Activated naive CD4-positive, alpha-beta T cell treated with anti-CD3 and anti-CD28 coated beads, Interleukin-2, amount 50 U/mL, for 16 hours (primary cell): Measurements from ENCODE around the gene FST.

ENCODE experiments used
- DNase-seq: peaks from one replicate; pipeline ENCODE4 v3.0.0-alpha.2; 2020

Gene FST

GRCh38 chr5:53475320-53475719, 5.1 kb upstream of the FST start:
- no peak for DNase-seq

GRCh38 chr5:53476019-53476418, 4.4 kb upstream of the FST start:
- DNase-seq: no peak

GRCh38 chr5:53476531-53477480, 3.6 kb upstream of the FST start:
- no peak for DNase-seq

DNA sequence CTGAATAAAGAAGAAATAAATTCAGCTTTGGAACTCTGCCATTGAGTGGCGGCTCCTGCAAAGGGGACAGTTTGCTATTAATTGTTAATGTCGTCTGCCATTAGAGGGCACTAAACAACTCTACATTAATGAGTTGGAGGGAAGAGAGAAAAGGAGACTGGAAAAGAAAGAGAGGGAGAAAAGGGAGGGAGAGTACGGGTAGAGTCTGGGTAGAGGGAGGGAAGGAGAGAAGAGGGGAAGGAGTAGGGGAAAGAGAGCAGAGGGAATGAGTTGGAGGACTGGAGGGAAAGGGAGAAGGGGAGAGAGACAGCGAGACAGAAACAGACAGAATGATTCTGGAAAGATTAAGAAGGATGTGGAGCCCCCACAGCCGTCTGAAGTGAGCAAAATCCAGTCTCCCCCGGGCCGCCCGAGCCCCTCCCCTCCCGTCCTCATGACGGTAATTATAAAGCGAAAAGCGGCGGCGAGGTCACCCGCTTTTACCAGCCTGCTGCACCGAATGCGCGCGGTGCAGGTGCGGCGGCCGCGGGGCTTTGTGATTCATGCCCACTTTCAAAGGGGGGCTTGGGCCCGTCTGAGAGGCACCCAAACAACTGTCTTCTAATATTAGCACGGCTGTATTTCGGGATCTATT, 1.9 kb upstream of the FST start:
- peak; percentile 16 for DNase-seq

GRCh38 chr5:53479045-53479589, 1.3 kb upstream of the FST start:
- no peak for DNase-seq

GRCh38 chr5:53479590-53480415, 626 bp upstream of the FST start:
- peak; percentile 41 for DNase-seq

DNA sequence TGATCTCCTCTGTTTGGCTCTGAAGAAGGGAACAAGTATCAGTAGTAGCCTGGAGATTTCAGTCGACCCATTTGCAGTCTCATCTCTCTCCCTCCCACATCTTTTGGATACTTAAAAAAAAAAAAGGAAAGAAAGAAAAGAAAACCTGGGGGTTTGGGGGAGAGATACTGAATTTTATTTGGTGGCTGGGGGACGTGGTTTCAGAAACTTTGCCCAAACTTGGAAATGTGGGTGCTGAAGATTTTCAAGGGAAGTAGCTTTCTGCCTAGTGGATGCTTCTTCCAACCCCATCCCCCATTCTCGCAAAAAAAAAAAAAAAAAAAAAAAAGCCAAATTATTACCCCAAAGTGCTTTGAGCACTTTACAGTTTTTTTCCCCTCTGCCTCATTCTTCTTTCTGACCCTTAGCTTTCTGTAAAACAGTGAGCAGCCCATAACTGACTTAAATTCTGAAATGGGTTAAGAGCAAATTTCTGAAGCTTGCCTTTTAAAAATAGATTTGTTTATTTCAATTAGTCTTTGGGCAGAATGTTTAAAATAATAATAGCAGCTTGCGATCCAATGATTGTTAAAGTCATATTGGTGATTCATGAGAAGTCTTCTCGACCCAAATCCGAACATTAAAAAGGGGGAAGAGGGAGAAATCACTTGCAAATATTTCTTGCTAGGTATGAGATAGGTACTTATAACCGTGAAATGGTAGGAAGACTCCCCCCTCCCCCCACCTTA, 894 bp downstream of the FST start:
- no peak for DNase-seq

DNA sequence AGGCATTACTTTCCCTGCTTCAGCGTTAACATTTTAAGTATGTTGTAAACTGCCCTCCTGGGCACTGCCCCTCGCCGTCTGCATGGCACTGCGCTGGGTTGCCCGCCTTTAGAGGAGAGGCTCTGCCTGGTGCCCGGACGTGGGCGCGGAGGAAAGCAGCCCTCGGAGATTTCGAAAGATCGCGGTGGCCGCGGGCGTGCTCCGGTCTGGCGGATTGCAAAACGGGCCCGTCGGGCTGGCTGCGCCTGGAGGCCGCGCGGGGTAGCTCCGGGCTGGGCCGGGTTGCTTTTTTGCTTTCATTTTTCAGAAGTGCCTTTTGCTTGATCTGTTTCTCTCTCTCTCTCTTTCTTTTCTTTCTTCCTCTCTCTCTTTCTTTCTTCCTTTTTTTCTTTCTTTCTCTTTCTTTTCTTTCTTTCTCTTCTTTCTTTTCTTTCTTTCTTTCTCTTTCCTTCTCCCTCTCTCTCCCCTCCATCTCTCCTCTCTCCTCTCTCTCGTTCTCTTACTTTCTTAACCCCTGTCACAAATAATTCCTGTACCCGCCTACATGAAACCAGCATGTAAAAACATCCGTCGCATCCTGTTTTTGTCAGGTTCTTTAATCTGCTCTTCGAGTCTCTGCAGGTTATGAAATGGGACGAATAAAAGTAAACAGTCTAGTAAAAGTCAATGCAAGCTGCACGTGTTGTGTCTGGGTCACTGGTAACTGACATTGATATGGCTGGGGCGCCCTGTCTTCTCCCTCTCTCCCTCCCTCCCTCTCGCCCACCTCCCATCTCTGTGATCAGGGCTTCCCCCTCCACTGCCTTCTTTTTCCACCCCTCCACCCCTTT, 1.7 kb downstream of the FST start:
- DNase-seq: peak; percentile 59

DNA sequence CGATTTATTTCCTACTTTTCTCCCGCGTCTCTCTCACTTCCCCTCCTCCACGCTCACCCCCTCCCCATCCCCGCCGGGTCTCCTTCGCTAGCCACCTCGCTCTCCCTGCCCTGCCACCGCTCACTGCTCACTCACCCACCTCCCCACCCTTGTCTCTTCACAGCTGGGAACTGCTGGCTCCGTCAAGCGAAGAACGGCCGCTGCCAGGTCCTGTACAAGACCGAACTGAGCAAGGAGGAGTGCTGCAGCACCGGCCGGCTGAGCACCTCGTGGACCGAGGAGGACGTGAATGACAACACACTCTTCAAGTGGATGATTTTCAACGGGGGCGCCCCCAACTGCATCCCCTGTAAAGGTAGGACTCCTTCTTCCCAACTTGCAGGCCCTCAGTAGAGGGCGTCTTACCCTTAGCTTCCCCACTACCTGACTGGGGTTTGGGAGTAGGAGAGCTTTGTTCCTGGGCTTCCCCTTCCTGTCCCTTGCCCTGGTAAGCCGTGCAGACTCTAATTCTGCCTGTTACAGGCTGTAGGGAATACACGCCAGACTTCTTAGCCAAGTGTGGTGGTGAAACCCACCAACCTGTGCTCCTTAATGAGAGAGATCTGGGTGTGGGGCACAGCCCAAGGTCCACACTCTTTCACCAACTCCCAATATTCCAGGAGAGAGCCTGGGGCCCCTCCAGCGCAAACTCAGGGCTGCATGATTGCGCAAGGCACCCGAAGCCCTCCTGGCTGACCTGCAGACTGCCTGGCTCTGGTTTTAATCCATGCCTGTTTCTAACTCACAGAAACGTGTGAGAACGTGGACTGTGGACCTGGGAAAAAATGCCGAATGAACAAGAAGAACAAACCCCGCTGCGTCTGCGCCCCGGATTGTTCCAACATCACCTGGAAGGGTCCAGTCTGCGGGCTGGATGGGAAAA, 2.5 kb downstream of the FST start:
- DNase-seq: peak; percentile 18

GRCh38 chr5:53487436-53487835, 7.0 kb downstream of the FST start:
- DNase-seq: no peak

- no peak for DNase-seq
Measured at GRCh38 chr5:53488195-53488722, 7.8 kb downstream of the FST start.

GRCh38 chr5:53490747-53491146, 10.3 kb downstream of the FST start:
- DNase-seq: no peak

DNA sequence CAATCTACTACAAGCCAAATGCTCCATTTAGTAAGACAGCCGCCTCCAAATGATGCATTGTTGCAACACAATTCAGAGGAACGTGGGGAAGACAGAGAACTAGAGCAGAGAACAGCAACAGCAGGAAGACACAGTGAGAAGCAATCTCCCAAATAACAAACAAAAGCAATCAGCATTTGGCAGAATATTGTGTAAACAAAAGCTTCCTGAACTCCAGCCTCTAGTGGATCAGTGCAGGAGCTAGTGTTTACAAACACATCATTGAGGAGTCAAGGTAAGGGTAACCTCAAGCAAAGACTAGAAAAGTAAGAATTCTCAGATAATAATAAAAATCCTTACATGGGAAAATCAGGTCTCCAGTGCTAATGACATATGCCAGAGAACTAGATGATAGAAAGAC, 20.6 kb downstream of the FST start:
- DNase-seq: no peak

DNA sequence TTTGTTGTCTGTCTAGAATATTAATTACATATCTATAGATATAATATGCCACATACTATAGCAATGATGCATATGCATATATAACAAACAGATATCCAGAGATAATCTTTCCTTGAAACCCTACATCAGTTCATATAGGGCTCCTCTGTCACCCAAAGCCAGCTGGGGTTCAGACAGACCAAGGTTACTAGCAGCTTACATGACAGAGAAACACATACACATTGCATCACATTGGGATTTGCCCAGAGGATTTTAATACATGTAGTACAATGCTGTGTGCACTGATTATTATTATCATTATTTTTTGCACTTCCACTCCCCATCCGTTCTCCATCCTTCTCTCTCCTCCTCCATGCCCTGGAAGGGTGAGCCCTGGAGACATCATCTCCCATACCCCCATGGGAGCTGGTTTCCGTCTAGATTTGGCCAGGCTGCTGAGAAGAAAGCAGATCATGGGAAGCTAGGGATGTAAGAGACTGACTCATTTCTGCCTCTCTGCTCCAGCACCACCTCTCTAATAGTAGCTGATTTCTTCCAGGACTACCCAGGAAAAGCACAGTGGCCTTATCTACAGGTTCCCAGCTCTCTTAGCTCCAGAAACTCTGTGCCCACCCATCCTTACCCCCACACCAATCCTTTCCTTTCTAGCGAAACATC, 23.3 kb downstream of the FST start:
- no peak for DNase-seq

GRCh38 chr5:53507013-53507412, 26.6 kb downstream of the FST start:
- no peak for DNase-seq

- DNase-seq: no peak
Measured at GRCh38 chr5:53508125-53508524, 27.7 kb downstream of the FST start.

- no peak for DNase-seq
Measured at GRCh38 chr5:53512539-53512938, 32.1 kb downstream of the FST start.

DNA sequence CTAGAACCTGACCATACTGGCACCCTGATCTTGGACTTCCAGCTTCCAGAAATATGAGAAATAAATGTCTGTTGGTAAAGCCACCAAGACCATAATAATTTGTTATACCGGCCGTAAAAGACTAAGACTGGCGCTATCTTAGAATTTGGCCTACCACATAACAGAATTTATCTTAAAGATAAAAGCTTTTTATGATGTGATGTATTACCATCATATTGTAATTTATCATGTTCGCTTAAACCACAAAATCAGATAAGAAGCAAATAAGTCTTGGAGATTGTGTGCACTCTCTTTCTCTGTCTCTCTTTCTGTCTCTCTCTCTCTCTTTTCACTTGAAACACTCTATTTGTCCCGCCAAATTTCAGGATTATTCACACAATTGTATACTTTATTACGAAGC, 35.6 kb downstream of the FST start:
- DNase-seq: no peak

GRCh38 chr5:53520813-53521212, 40.4 kb downstream of the FST start:
- DNase-seq: no peak
